A172 (cell line): Measurements from ENCODE around the gene PUS1. TPM values are rescaled to one million over a fixed set of nuclear protein-coding genes. Genes with fewer than 3 reads are reported as not detected.
"Not testable (repeated sequence)": the region's sequence is repeated elsewhere in the genome, so short reads cannot be mapped to it uniquely, and the experiment has no call there.

Experiments used
- DNase-seq: peaks from one replicate; pipeline ENCODE4 v3.0.0-alpha.2; 2015; ENCODE audit warnings: low spot score
- total RNA-seq: library from RNA; depleted of rRNA; stranded (reverse); fragments of >200 nt; shearing (Covaris generic); gene quantifications from 2 replicates; pipeline ENCODE4 v1.2.3, GENCODE V29; 2014

PUS1 gene
- total RNA-seq, 1 experiment from 2014 or later, result 13.6 TPM

DNA sequence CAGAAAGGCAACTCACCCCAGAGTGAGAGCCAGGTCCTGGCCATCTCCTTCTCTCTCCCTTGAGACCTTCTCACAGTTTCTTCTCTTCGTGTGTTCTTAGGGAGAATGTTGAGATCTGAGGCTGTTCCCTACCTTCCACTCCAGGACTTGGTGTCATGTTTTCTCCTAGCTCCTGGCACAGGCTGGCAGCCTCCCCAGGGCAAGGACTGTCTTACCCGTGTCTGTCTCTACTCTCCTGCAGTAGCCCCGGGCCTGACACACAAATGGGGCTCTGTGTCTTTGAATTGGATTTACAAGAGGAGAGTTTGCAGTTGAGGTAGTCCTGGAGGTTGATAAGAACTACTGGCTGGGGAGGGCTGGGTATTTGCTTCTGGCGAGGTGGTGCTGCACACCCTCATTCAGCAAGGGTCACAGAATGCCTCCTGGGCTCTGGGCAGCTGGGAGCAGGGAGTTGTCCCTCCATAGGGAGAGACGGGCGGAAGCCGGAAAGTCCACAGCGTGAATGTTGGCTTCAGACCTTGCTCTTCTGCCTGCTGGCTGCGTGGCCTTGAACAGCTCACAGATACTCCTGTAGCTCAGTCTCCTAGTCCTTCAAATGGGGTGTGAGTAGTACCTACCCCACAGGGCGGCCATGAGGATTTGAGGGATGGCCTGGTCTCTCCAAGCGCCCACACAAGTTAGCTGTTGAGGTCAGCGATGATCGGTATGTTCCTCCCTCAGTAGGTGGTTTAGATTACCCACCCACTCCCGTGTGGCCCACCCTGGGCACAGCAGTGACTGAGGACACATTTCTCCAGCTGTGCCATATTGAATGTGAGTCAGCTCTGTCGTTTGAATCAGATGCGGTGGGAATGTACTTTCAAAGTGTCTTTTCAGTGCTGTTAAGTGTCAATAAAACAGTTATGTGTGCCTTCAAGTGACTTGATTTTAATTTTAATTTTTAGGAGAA is 30.8 kb downstream of the PUS1 start:
- DNase-seq, result no peak

DNA sequence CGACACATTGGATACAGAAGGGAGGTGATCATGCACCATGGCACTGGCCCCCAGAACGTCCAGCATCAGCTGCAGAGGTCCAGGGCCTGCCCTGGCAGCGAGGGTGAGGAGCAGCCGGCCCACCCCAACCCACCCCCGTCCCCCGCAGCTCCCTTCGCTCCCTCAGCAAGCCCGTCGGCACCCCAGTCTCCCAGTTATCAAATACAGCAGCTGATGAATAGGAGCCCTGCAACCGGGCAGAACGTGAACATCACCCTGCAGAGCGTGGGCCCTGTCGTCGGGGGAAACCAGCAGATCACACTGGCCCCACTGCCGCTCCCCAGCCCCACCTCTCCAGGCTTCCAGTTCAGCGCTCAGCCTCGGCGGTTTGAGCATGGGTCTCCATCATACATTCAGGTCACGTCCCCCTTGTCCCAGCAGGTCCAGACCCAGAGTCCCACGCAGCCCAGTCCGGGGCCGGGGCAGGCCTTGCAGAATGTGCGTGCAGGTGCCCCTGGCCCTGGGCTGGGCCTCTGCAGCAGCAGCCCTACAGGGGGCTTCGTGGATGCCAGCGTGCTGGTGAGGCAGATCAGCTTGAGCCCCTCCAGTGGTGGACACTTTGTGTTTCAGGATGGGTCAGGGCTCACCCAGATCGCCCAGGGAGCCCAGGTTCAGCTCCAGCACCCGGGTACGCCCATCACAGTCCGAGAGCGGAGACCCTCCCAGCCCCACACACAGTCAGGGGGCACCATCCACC is 31.7 kb downstream of the PUS1 start:
- not testable (repeated sequence) for DNase-seq

DNA sequence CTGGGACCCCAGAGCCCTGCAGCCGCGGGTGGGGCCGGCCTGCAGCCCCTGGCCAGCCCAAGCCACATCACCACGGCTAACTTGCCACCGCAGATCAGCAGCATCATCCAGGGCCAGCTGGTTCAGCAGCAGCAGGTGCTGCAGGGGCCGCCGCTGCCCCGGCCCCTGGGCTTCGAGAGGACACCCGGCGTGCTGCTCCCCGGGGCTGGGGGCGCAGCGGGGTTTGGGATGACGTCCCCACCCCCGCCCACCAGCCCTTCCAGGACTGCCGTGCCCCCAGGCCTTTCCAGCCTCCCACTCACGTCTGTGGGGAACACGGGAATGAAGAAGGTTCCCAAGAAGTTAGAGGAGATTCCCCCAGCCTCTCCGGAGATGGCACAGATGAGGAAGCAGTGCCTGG is 32.3 kb downstream of the PUS1 start:
- DNase-seq, result not testable (repeated sequence)

DNA sequence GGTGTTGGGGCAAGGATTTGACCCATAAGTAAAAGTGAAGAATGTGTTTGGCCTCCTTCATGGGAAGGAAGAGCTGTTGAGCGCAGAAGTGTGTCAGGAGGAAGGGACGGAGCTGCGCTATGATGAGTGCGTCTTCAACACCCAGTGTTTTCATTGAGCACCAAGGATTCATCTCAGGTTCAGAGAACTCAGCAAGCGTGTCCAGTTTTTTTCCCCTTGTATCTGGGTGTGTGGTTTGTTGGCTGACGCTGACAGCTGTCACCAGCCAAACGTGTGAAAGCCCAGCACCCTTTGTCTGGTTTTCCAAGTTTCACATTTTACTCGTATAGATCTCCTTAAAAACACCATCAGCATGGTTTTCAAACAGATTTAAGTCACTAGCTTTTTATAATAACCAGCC is 33.0 kb downstream of the PUS1 start:
- no peak for DNase-seq

DNA sequence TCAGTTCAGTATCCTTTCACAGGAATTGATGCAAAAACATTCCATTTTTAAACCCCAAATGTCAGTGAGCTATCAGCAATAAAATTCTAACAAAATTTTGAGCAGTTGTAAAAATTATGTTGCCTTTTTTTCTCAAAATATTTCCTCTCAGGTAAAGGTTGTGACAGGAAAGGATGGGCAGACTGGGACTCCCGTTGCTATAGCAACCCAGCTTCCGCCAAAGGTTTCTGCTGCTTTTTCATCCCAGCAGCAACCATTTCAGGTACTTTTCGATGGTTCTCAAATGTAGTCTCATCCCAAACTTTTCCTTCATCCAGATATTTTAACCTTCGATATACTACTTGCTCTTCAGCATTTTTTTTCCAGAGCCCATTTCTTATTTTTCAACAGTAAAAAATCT is 34.3 kb downstream of the PUS1 start:
- DNase-seq, result no peak

DNA sequence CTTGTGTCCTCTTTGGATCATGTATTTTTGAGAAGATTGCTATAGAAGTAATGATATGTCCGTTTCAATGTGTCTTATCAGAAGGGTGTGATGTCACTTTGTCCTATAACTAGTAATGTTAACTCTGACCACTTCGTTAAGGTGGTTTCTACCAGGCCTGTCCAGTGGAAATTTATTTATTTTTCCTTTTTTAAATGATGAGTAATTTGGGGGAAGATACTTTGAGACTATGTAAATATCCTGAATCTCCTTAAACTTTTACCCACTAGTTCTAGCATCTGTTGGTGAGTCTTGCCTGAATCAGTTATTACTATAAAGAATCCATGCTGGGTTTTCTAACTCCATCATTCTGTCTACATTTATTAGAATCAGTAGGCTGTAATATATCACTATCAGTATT is 36.0 kb downstream of the PUS1 start:
- DNase-seq, result peak; percentile 21

DNA sequence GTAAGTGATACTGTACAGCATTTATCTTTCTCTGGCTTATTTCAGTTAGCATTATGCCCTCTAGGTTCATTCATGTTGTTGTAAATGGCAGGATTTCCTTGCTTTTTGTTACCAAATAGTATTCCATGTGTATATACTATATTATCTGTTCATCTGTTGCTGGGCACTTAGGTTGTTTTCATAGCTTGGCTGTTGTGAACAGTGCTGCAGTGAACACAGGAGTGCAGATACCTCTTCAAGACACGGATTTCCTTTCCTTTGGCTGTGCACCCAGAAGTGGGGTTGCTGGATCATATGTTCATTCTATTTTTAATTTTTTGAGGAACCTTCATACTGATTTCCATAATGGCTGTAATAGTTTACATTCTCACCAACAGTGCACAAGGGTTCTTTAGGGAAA is 42.1 kb downstream of the PUS1 start:
- DNase-seq, result no peak

DNA sequence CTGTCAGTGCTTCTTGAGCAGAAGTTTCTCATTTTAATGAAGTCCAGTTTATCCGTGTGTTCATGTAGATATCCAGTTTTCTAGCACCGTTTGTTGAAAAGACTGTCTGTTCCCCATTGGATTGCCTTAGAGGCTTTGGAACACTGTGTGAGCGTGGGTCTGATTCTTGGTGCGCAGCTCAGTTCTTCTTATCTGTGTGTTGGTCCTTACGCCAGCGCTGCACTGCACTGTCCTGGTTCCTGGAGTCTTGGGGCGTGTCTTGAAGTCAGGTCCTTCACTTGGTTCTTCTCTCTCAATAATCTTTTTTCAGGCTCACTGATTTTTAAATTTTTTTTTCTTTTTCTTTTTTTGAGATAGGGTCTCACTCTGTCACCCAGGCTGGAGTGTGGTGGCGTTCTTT is 46.2 kb downstream of the PUS1 start:
- no peak for DNase-seq

DNA sequence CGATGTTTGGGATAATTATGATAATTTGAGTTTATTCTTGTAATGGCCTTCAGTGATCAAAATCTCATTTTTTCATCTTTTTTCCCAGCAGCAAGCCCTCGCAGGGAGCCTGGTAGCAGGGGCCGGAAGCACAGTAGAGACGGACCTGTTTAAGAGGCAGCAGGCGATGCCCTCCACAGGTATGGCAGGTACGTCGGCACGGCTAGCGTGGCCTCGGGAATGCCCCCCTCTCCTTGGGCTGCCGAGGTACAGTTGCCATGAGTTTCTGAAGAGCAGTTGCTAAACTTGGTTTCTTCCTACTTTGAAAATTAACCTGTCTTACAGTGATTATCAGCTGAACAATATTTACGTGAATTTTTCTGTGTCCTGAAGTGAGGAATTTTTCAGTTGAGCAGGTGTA is 50.5 kb downstream of the PUS1 start:
- no peak for DNase-seq

DNA sequence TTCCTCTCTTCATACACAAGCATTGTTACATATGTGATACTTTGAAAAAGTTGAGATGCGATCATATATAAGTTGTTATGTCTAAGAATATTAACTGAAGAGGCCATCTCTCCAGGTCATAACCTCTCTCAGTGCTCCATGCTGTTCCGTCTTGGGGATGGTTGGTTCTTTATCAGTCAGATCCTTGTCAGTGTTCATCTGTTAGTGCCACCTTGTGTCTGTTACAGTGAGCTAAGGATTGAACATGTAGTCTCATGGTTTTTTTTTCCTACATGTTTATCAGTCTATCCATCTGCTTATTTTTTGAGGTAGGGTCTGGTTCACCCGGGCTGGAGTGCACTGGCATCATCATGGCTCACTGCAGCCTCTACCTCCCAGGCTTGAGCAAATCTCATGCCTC is 51.2 kb downstream of the PUS1 start:
- no peak for DNase-seq

DNA sequence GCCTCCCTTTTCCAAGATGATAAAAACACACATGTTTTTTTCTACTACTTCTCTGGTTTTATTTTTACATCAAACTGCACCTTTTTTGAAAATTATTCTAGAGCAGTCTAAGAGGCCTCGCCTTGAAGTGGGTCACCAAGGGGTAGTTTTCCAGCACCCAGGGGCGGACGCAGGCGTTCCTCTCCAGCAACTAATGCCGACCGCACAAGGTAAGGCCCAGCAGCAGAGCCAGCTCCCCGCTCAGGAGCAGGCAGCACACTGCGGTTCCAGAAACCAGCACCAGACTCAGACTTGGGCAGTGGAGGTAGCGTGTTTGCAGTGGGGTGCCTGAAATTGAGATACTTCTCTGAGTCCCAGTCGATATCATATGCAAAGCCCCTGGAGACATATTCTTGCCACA is 52.3 kb downstream of the PUS1 start:
- no peak for DNase-seq

DNA sequence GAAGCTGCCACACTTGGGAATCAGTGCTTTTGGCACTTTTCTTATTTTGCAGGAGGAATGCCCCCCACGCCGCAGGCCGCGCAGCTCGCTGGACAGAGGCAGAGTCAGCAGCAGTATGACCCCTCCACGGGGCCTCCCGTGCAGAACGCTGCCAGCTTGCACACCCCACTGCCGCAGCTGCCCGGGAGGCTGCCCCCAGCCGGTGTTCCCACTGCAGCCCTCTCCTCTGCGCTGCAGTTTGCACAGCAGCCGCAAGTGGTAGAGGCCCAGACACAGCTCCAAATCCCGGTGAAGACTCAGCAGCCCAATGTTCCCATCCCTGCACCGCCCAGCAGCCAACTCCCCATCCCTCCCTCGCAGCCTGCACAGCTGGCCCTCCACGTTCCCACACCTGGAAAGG is 53.0 kb downstream of the PUS1 start:
- no peak for DNase-seq

DNA sequence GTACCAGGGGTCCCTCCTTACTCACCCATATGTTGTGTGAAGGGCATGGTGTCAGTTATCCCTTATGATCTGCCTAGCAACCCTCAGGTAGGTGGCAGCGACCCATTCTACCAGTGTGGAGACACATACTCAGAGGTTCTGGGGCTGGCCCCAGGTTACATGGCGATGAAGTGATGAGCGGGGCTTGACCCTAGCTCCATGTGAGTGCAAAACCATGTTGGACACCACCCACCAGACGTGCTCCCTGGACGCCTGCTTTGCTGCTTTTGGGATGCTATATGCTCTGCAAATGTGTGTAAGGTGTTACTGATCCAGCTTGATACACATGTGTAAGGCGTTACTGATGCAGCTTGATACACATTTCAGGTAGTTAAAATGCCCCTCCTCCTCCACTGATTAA is 54.0 kb downstream of the PUS1 start:
- no peak for DNase-seq

DNA sequence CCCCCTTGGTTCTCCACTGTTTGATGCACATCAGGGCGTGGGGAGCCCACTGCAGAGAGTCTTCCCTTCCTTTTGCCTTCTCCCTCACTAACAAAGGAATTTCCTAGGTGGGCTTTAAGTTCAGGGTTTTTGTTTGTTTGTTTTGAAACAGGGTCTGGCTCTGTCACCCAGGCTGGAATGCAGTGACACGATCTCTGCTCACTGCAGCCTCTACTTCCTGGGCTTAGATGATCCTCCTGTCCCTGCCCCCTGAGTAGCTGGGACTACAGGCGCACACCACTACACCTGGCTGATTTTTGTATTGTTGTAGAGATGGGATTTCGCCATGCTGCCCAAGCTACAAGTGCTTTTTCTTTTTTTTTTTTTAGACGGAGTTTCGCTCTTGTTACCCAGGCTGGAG is 54.5 kb downstream of the PUS1 start:
- DNase-seq, result no peak

DNA sequence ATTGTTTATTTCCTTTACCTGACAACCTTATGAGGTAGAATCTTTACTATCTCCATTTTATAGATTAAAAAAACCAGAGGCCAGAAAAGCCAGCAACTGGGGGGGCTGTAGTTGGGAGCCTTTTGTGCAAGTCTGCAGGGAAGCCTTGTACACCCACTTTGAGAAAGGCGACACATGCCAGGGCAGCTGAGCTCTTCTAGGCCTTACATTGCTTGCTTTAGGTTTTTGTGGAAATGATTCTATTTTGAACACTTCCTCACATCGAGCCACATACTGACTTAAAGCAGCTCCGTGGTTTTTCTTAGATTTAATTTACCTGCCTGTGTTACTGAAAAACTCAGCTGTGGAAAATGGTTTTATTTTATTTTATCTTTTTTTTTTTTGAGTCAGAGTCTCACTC is 55.3 kb downstream of the PUS1 start:
- DNase-seq, result no peak

DNA sequence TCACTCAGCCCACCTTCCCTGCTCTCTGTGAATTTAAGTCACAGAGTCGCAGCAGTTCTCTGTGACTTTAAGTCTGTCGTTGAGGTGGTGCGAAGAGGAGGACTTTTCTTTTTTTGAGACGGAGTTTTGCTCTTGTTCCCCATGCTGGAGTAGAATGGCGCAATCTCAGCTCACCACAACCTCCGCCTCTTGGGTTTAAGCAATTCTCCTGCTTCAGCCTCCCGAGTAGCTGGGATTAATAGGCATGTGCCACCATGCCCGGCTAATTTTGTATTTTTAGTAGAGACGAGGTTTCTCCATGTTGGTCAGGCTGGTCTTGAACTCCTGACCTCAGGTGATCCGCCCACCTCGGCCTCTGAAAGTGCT is 56.4 kb downstream of the PUS1 start:
- not testable (repeated sequence) for DNase-seq

DNA sequence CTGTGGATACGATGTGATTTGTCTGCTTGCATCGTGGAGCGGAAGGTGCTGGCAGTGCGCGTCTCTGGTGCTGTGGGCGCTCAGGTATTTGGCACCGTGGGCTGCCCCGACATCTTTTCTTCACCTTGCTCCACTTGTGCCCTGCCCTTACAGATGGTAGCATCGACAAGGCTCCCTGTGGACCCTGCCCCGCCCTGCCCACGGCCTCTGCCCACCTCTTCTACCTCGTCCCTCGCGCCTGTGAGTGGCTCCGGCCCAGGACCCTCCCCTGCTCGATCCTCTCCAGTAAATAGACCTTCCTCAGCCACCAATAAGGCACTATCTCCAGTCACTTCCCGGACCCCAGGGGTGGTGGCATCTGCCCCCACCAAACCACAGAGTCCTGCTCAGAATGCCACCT is 57.3 kb downstream of the PUS1 start:
- no peak for DNase-seq

DNA sequence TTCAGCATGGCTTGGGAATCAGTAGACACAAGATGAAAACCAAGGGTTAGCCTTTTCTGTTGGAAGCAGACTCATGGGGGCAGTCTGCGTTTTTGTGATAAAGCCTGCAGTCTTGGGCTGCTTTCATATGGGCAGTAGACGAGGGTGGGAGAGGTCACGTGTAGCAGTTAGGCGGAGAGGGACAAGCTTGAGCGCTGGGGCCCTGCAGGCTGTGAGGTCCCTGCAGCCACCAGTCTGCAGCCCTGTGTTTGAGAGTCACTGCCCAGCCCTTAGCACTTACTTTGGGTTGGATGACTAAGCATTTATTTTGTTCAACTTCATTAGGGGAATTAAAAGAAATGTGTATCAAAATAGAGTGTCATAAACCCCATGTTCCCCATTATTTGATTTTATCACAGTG is 57.8 kb downstream of the PUS1 start:
- no peak for DNase-seq

DNA sequence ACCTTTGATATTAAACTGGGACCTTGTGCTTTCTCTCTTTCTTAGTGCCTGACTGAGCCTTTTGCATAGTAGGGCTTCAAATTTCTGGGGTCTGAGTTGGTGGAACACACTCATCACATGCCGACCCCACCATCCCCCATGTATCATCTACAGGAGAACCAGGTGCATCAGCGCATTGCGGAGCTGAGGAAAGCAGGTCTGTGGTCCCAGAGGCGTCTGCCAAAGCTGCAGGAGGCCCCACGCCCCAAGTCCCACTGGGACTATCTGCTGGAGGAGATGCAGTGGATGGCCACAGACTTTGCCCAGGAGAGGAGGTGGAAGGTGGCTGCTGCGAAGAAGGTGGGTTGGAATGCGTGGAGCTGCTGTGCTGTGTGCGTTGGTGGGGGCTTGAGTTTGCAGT is 58.5 kb downstream of the PUS1 start:
- DNase-seq, result no peak

DNA sequence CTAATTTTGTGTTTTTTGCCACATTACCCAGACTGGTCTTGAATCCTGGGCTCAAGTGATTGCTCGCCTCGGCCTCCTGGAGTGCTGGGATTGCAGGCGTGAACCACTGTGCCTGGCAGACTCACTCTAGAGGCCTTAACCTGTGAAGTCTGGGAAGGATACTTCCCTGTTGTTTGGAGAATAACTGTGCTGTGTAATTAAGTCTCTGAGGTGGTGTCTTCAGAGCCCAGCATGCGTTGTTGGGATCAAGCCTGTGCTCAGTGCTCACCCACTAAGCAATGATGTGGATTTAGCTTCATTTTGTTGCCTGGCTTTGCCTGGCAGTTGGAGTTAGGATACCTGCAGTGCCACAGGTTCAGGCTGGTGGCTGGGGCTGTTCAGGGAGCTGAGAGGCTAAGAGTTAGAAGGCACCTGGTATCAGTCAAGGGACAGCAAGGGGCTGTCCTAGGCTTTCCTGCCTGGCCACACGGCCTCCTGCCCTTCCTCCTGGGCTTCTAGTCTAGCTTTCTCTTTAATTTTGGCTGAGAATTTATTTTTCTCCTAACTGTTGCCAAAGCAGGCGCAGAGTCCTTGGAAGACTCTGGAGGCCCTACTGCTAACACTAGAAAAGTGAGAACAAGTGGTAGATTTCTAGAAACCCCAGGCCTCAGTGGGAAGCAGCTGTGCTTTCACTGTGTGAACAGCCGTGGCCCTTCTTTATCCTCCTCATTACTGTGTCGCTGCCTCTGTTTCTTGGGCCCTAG is 59.1 kb downstream of the PUS1 start:
- DNase-seq, result no peak

DNA sequence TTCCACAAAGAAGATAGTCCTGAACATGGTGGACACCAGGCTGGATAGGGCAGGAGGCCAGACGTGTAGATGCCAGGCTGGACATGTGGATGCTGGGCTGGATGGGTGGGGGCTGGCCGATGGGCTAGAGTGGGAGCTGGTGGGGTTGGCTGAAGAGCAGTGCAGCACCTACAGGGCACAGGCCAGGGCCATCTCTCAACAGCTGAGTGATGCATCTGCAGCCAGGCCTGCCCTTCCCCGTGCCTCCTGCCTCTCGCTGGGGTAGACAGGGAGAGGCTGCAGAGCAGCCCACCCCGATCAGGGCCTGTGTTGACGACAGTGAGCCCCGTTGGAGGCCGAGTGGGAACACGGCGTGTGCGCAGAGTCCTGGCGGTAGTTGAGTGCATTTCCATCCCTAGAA is 59.9 kb downstream of the PUS1 start:
- no peak for DNase-seq
